Brain microvascular endothelial cell (primary cell): ENCODE results near the gene AHR.

ENCODE experiments used
- DNase-seq: peaks from one replicate; pipeline ENCODE4 v3.0.0-alpha.2; 2020
- H3K27ac ChIP-seq: fragments of 250-450 bp; sonication (Bioruptor Pico); 2 replicates; pipeline ENCODE4 v1.5.1; 2020; ENCODE audit warnings: mild to moderate bottlenecking, moderate library complexity
- H3K27me3 ChIP-seq: fragments of 250-450 bp; sonication (Bioruptor Pico); replicated peaks from 2 replicates; pipeline ENCODE4 v1.5.1; 2020; ENCODE audit warnings: mild to moderate bottlenecking
- H3K36me3 ChIP-seq: fragments of 250-450 bp; sonication (Bioruptor Pico); replicated peaks from 2 replicates; pipeline ENCODE4 v1.5.1; 2020; ENCODE audit warnings: mild to moderate bottlenecking
- H3K4me3 ChIP-seq: 2 replicates; pipeline ENCODE4 v1.5.1; 2011; ENCODE audit warnings: low read depth, mild to moderate bottlenecking, control low read depth, low read length, moderate library complexity
- in situ Hi-C: cut with HindIII; loops from 2 replicates; pipeline ENCODE4 v1.10.0; 2017; ENCODE audit warnings: low sequenced_read_pairs, low pct_ligation_motif_present
- TF ChIP-seq, protein P1 (sequence below): IDR thresholded peaks from 2 replicates; pipeline ENCODE4 v1.5.1; 2011; ENCODE audit warnings: low read depth, mild to moderate bottlenecking, moderate library complexity, low read length, control low read depth, inconsistent platforms; ENCODE audit errors: missing control alignments

Gene AHR

GRCh38 chr7:17298102-17298839 is at the start of gene AHR:
Gene AHR (plus strand): TSS chr7:17298652. CDS start chr7:17299265, 613 bp downstream.
- H3K27ac ChIP-seq: peak within 1 kb of the TSS; percentile 83
- no peaks in the 10 kb centered on the region for H3K36me3 ChIP-seq
- in situ Hi-C loops: no loop called here
- peak within 1 kb of the TSS; percentile 82 for H3K4me3 ChIP-seq
- no peaks in the 10 kb centered on the region for H3K27me3 ChIP-seq
- TF ChIP-seq, protein P1, sequence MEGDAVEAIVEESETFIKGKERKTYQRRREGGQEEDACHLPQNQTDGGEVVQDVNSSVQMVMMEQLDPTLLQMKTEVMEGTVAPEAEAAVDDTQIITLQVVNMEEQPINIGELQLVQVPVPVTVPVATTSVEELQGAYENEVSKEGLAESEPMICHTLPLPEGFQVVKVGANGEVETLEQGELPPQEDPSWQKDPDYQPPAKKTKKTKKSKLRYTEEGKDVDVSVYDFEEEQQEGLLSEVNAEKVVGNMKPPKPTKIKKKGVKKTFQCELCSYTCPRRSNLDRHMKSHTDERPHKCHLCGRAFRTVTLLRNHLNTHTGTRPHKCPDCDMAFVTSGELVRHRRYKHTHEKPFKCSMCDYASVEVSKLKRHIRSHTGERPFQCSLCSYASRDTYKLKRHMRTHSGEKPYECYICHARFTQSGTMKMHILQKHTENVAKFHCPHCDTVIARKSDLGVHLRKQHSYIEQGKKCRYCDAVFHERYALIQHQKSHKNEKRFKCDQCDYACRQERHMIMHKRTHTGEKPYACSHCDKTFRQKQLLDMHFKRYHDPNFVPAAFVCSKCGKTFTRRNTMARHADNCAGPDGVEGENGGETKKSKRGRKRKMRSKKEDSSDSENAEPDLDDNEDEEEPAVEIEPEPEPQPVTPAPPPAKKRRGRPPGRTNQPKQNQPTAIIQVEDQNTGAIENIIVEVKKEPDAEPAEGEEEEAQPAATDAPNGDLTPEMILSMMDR: no peak
- peak; percentile 95 for DNase-seq

DNA sequence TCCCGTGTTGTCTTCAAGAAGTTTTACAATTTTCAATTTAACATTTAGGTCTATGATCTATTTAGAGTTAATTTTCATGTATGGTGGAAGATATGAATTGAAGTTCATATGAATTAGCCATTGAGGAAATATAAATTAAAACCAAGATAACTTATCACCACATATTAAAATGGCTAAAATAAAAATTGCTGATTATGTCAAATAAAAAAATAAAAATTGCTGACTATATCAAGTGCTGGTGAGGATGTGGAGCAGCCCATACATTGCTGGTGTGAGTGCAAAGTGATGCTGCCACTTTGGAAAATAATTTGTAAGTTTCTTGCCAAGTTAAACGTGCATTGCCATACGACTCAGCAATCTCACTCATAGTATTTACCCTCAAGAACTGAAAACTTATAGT is 44.6 kb upstream of the AHR start:
- no peak overlapping the region for H3K27ac ChIP-seq
- TF ChIP-seq, protein P1: no peak
- DNase-seq: no peak
- H3K27me3 ChIP-seq: no peaks in the 10 kb centered on the region
- H3K4me3 ChIP-seq: no peak overlapping the region
- no peaks in the 10 kb centered on the region for H3K36me3 ChIP-seq
- in situ Hi-C loops: no loop called here

- H3K4me3 ChIP-seq: no peak overlapping the region
- H3K36me3 ChIP-seq: no peaks in the 10 kb centered on the region
- no peaks in the 10 kb centered on the region for H3K27me3 ChIP-seq
- DNase-seq: no peak
- in situ Hi-C loops: no loop called here
- TF ChIP-seq, protein P1: no peak
- H3K27ac ChIP-seq: no peak overlapping the region
These were observed 42.5 kb upstream of the AHR start for GRCh38 chr7:17255926-17256325.

- H3K36me3 ChIP-seq: no peaks in the 10 kb centered on the region
- DNase-seq: no peak
- no peaks in the 10 kb centered on the region for H3K27me3 ChIP-seq
- in situ Hi-C loops: no loop called here
- TF ChIP-seq, protein P1: no peak
- no peak overlapping the region for H3K27ac ChIP-seq
- no peak overlapping the region for H3K4me3 ChIP-seq
These were observed 42.1 kb upstream of the AHR start for GRCh38 chr7:17256375-17256774.

DNA sequence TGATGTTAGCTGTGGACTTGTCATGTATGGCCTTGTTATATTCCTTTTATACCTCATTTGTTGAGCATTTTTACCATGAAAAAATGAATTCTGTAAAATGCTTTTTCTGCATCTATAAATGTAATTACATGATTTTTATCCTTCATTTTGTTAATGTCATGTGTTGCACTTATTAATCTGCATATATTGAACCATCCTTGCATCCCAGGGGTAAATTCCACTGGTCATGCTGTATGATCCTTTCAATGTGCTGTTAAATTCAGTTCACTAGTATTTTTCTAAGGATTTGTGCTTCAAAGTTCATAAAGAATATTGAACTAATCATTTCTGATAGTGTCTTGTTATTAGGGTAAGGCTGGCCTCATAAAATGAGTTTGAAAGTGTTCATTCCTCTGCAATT is 31.9 kb upstream of the AHR start:
- in situ Hi-C loops: no loop called here
- TF ChIP-seq, protein P1: no peak
- no peaks in the 10 kb centered on the region for H3K36me3 ChIP-seq
- no peaks in the 10 kb centered on the region for H3K27me3 ChIP-seq
- DNase-seq: no peak
- H3K27ac ChIP-seq: no peak overlapping the region
- H3K4me3 ChIP-seq: no peak overlapping the region
